ENCODE results near the gene EHD4. TPM values are rescaled to one million over a fixed set of nuclear protein-coding genes. Genes with fewer than 3 reads are reported as not detected.

EHD4 gene
- total RNA-seq, 1 donor from 2014 or later: 64.9 TPM

DNA sequence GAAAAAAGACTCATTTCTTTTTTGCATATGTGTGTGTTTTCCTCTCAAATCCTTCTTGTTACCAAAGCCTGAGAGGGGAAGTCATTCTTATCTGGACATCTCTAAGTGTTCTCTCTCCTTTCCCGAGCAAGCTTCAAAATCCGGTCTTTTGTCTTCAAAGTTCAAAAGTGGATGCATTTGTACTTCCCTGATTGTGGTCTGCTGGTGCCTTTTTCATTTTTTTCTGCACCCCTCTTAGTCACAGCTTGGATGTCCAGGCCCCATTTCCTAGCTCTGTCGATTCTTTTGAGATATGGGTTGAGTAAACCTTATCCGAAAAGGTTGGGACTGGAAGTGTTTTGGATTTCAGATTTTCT, 34.8 kb downstream of the EHD4 start:
- H3K4me3 Mint-ChIP-seq (ENCODE audit: unreplicated experiment): peak overlapping the region; percentile 70
- H3K4me1 Mint-ChIP-seq (ENCODE audit: unreplicated experiment): peaks cover 80% of the 10 kb centered on the region
- TF ChIP-seq, protein P1, sequence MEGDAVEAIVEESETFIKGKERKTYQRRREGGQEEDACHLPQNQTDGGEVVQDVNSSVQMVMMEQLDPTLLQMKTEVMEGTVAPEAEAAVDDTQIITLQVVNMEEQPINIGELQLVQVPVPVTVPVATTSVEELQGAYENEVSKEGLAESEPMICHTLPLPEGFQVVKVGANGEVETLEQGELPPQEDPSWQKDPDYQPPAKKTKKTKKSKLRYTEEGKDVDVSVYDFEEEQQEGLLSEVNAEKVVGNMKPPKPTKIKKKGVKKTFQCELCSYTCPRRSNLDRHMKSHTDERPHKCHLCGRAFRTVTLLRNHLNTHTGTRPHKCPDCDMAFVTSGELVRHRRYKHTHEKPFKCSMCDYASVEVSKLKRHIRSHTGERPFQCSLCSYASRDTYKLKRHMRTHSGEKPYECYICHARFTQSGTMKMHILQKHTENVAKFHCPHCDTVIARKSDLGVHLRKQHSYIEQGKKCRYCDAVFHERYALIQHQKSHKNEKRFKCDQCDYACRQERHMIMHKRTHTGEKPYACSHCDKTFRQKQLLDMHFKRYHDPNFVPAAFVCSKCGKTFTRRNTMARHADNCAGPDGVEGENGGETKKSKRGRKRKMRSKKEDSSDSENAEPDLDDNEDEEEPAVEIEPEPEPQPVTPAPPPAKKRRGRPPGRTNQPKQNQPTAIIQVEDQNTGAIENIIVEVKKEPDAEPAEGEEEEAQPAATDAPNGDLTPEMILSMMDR (IDR thresholded peaks at IDR 0.05; ENCODE audit: unreplicated experiment): no peak
- H3K27me3 Mint-ChIP-seq (ENCODE audit: unreplicated experiment): peaks cover 21% of the 10 kb centered on the region
- H3K36me3 Mint-ChIP-seq (ENCODE audit: low read depth, unreplicated experiment): peaks cover 42% of the 10 kb centered on the region
- peak overlapping the region; percentile 100 for H3K27ac Mint-ChIP-seq (ENCODE audit: unreplicated experiment)
- H3K9me3 Mint-ChIP-seq (ENCODE audit: unreplicated experiment): no peaks in the 10 kb centered on the region
- DNase-seq (ENCODE audit: low spot score): no peak

GRCh38 chr15:41936649-41937567, 35.4 kb downstream of the EHD4 start:
- Mint-ChIP-seq H3K9me3 (ENCODE audit: unreplicated experiment) (no peaks in the 10 kb centered on the region), H3K4me3 (ENCODE audit: unreplicated experiment) (peak overlapping the region; percentile 70), H3K27ac (ENCODE audit: unreplicated experiment) (peak overlapping the region; percentile 100), H3K4me1 (ENCODE audit: unreplicated experiment) (peaks cover 80% of the 10 kb centered on the region), H3K27me3 (ENCODE audit: unreplicated experiment) (peaks cover 23% of the 10 kb centered on the region), H3K36me3 (ENCODE audit: low read depth, unreplicated experiment) (peaks cover 41% of the 10 kb centered on the region)
- DNase-seq (ENCODE audit: low spot score): peak; percentile 64
- TF ChIP-seq, protein P1 (IDR thresholded peaks at IDR 0.05; ENCODE audit: unreplicated experiment): no peak

GRCh38 chr15:41936155-41936554, 36.2 kb downstream of the EHD4 start:
- Mint-ChIP-seq H3K4me1 (ENCODE audit: unreplicated experiment) (peaks cover 79% of the 10 kb centered on the region), H3K9me3 (ENCODE audit: unreplicated experiment) (no peaks in the 10 kb centered on the region), H3K4me3 (ENCODE audit: unreplicated experiment) (peak overlapping the region; percentile 57), H3K36me3 (ENCODE audit: low read depth, unreplicated experiment) (peaks cover 40% of the 10 kb centered on the region), H3K27me3 (ENCODE audit: unreplicated experiment) (peaks cover 24% of the 10 kb centered on the region), H3K27ac (ENCODE audit: unreplicated experiment) (peak overlapping the region; percentile 100)
- TF ChIP-seq, protein P1 (IDR thresholded peaks at IDR 0.05; ENCODE audit: unreplicated experiment): no peak
- DNase-seq (ENCODE audit: low spot score): no peak

DNA sequence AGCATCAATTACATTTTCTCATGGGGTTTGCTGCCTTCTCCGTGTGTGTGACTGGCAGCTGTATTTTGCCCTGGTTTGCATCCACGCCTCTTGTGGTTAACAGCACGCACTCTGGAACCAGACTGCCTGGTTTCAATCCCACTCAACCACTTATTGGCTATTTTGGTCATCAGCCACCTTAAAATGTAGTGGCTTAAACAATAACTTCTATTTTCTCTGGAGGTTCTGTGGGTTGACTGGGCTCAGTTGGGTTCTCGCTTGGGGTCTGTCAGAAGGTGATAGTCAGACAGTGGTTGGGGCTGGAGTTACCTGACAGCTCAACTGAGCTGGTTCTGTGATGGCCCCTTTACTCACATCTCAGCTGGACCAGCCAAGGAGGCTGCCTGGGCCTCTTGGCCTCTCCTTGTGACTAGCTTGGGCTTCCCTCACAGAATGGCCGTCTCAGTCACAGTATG, 36.8 kb downstream of the EHD4 start:
- peak overlapping the region; percentile 96 for H3K27ac Mint-ChIP-seq (ENCODE audit: unreplicated experiment)
- peaks cover 34% of the 10 kb centered on the region for H3K36me3 Mint-ChIP-seq (ENCODE audit: low read depth, unreplicated experiment)

More for the DNA sequence above, 36.8 kb downstream of the EHD4 start:
- H3K4me1 Mint-ChIP-seq (ENCODE audit: unreplicated experiment): peaks cover 76% of the 10 kb centered on the region
- no peaks in the 10 kb centered on the region for H3K9me3 Mint-ChIP-seq (ENCODE audit: unreplicated experiment)
- TF ChIP-seq, protein P1 (IDR thresholded peaks at IDR 0.05; ENCODE audit: unreplicated experiment): no peak
- peaks cover 24% of the 10 kb centered on the region for H3K27me3 Mint-ChIP-seq (ENCODE audit: unreplicated experiment)
- DNase-seq (ENCODE audit: low spot score): no peak
- H3K4me3 Mint-ChIP-seq (ENCODE audit: unreplicated experiment): peak overlapping the region; percentile 57
